GM12878 (cell line): Measurements from ENCODE around the gene KEL. TPM values are rescaled to one million over a fixed set of nuclear protein-coding genes. Genes with fewer than 3 reads are reported as not detected.

Experiments
- ATAC-seq: fragments of 200-7000 bp; cut with Tn5 transposase; 3 replicates; pipeline ENCODE4 v1.9.1; 2020; ENCODE audit warnings: mild to moderate bottlenecking, moderate library complexity
- BruUV-seq: library from RNA; stranded (reverse); fragments of 400-500 nt; replicated peaks from 2 replicates; lab custom pipeline; 2021; lab: Mats Ljungman, UMichigan
- CTCF ChIA-PET: fragments of 300-600 bp; sonication (Branson Sonifier 250); formaldehyde crosslinking; extraction: SDS; loops from one replicate; lab custom pipeline; 2021; ENCODE audit warnings: inconsistent platforms; lab: Yijun Ruan, JAX
- POLR2A ChIA-PET: fragments of 350-600 bp; formaldehyde crosslinking; extraction: SDS; loops from one replicate; lab custom pipeline; 2021; ENCODE audit warnings: inconsistent platforms; lab: Charles Lee
- RAD21 ChIA-PET: fragments of 300-600 bp; sonication (Branson Sonifier 250); formaldehyde crosslinking; loops from one replicate; lab custom pipeline; 2023; ENCODE audit warnings: antibody characterized with exemption; ENCODE audit not compliant: unreplicated experiment; lab: Charles Lee
- SMC1A ChIA-PET: fragments of 300-600 bp; sonication (Branson Sonifier 250); formaldehyde crosslinking; loops from one replicate; lab custom pipeline; 2023; ENCODE audit not compliant: unreplicated experiment, uncharacterized antibody; lab: Charles Lee
- DNase-seq: peaks from one replicate; pipeline ENCODE4 v3.0.0-alpha.2; 2011; ENCODE audit warnings: low read depth, low spot score
- FAIRE-seq: peaks from 3 replicates; lab custom pipeline; 2011; peaks lifted over from hg19 to GRCh38; lab: Jason Lieb, UNC
- H2AFZ ChIP-seq: 2 replicates; pipeline ENCODE4 v1.6.0; 2011; ENCODE audit warnings: low read depth, low read length, control low read depth; ENCODE audit not compliant: control insufficient read depth
- H3K27ac ChIP-seq: 2 replicates; pipeline ENCODE4 v1.5.1; 2011; ENCODE audit warnings: control low read depth; ENCODE audit not compliant: control insufficient read depth, insufficient read depth
- H3K27me3 ChIP-seq, 2 experiments: replicated peaks in 1 of 2; 2 replicates each; pipeline versions ENCODE4 v1.6.0 to v1.6.1; 2011; ENCODE audit warnings: low read length in 1 of 2; ENCODE audit not compliant: control insufficient read depth in 2 of 2, insufficient read depth in 2 of 2
- H3K36me3 ChIP-seq, 2 experiments: 2 replicates each; pipeline ENCODE4 v1.5.1; 2011; ENCODE audit warnings: low read length in 1 of 2; ENCODE audit not compliant: control insufficient read depth in 2 of 2, insufficient read depth in 2 of 2
- H3K4me1 ChIP-seq: 2 replicates; pipeline ENCODE4 v1.6.1; 2011; ENCODE audit warnings: mild to moderate bottlenecking, low read length, moderate library complexity, mixed read lengths; ENCODE audit not compliant: control insufficient read depth, insufficient read depth
- H3K4me2 ChIP-seq: 2 replicates; pipeline ENCODE4 v1.6.0; 2011; ENCODE audit warnings: control low read depth; ENCODE audit not compliant: control insufficient read depth, insufficient read depth
- H3K4me3 ChIP-seq: fragments of 200-600 bp; sonication (generic); 2 replicates; pipeline ENCODE4 v1.5.1; 2016
- H3K79me2 ChIP-seq: 2 replicates; pipeline ENCODE4 v1.6.0; 2011; ENCODE audit warnings: low read length; ENCODE audit not compliant: control insufficient read depth, insufficient read depth
- H3K9ac ChIP-seq: 2 replicates; pipeline ENCODE4 v1.8.0; 2011; ENCODE audit warnings: low read length, control low read depth, mixed read lengths; ENCODE audit not compliant: control insufficient read depth, insufficient read depth
- H3K9me3 ChIP-seq: replicated peaks from 3 replicates; pipeline ENCODE4 v1.5.1; 2011; ENCODE audit warnings: mild to moderate bottlenecking, low read length; ENCODE audit not compliant: control insufficient read depth, insufficient read depth
- H4K20me1 ChIP-seq: 2 replicates; pipeline ENCODE4 v1.6.0; 2011; ENCODE audit not compliant: control insufficient read depth, insufficient read depth
- BRCA1 ChIP-seq: IDR thresholded peaks from 2 replicates; pipeline ENCODE4 v1.6.1; 2011; ENCODE audit warnings: low read depth, low read length, improper control_type of control experiment
- NFIC ChIP-seq: IDR thresholded peaks from 2 replicates; pipeline ENCODE4 v1.6.1; 2012; ENCODE audit warnings: low read depth, mild to moderate bottlenecking, inconsistent platforms, low read length, moderate library complexity
- TCF12 ChIP-seq: IDR thresholded peaks from 2 replicates; pipeline ENCODE4 v1.6.1; 2011; ENCODE audit warnings: low read depth, mild to moderate bottlenecking, low read length
- ZNF622 ChIP-seq: fragments of 450-650 bp; IDR thresholded peaks from 2 replicates; pipeline ENCODE4 v1.6.1; 2017; ENCODE audit warnings: mild to moderate bottlenecking, inconsistent platforms
- WGBS: methylation state at CpG from one replicate; pipeline ENCODE4 v1.1.6; 2016; ENCODE audit warnings: low lambda C conversion rate; ENCODE audit not compliant: insufficient replicate concordance, insufficient coverage; ENCODE audit errors: missing lambda C conversion rate; 5-methylcytosine and 5-hydroxymethylcytosine counted together
- in situ Hi-C: fragments of 300-500 bp; cut with MboI; formaldehyde crosslinking; loops from 9 replicates; pipeline ENCODE4 v1.14.3; 2018; ENCODE audit warnings: mixed read lengths
- intact Hi-C: fragments of 100-400 bp; cut with micrococcal nuclease; formaldehyde crosslinking; loops from one replicate; pipeline ENCODE4 v1.14.2; 2022; ENCODE audit not compliant: unreplicated experiment
- polyA plus RNA-seq, 11 experiments: library from polyadenylated mRNA; depleted of rRNA in 4 of 11; unstranded in 6 of 11; stranded (reverse) in 5 of 11; fragments of >200 nt; fragmentation: Nextera tagmentation in 4 of 11; fragmentation: Illumina TruSeq in 1 of 11; extraction: Ambion mirVana in 4 of 11; extraction: Trizol in 1 of 11; gene quantifications; 1 replicate in 1 of 11; 2 replicates in 10 of 11; pipeline versions ENCODE4 v1.2.1 to v1.2.3, GENCODE V29; 2011 to 2016; ENCODE audit warnings: inconsistent platforms in 2 of 11, missing spikeins in 2 of 11, low read depth in 1 of 11
- total RNA-seq, 4 experiments: library from RNA; depleted of rRNA in 3 of 4; stranded (reverse); fragments of >200 nt in 3 of 4; fragmentation: Illumina TruSeq in 1 of 4; extraction: Trizol in 1 of 4; gene quantifications; 2 replicates each; pipeline versions ENCODE4 v1.2.1 to v1.2.3, GENCODE V29; 2013 to 2021
- TF ChIP-seq, protein P1 (sequence below): IDR thresholded peaks from 2 replicates; pipeline ENCODE4 v1.6.1; 2011; ENCODE audit warnings: low read depth, low read length, improper control_type of control experiment, borderline replicate concordance
- TF ChIP-seq, protein P2 (sequence below): fragments of 450-650 bp; IDR thresholded peaks from 2 replicates; pipeline ENCODE4 v1.6.1; 2017; ENCODE audit warnings: mild to moderate bottlenecking, moderate library complexity

Gene KEL
- total and polyA plus RNA-seq, 10 of the 15 experiments (the other 5 are each of a cell fraction or from before 2014, with no cell fraction given): 0.10 to 0.73 (median 0.23) TPM; not detected in 2

DNA sequence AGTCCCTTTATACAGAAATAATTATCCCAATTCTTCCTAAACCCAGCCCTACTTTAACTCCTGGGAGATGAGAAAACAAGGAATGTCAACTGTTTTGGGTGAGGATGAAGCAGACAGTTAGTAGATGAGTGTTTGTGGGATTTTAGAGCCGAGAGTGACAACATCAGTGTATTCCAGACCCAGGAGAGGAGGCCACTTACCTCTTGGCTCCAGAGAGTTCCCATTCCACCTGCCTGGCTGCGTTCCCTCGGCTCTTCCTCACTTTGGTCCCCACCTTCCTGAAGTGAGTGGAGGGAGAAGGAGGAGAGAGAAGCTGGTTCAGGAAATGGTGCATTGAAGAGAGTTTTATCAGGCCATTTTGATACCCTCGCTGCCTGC lies 579 bp downstream of the KEL start:
- no TSS peak for BruUV-seq
- RAD21 ChIA-PET: interaction anchor here (1.4 kb wide), 1 partner anchor 81 kb away, joined by 4 read pairs; no protein-coding TSS in a partner anchor
- intact Hi-C loops: no loop called here
- in situ Hi-C loops: no loop called here
- Histone ChIP-seq H3K9me3 (no peaks in the 10 kb centered on the region; the same call in 2 of the 3 replicates), H2AFZ (no peak overlapping the region)
- FAIRE-seq: no peak
- no peak for TF ChIP-seq NFIC
- TF ChIP-seq, protein P1, sequence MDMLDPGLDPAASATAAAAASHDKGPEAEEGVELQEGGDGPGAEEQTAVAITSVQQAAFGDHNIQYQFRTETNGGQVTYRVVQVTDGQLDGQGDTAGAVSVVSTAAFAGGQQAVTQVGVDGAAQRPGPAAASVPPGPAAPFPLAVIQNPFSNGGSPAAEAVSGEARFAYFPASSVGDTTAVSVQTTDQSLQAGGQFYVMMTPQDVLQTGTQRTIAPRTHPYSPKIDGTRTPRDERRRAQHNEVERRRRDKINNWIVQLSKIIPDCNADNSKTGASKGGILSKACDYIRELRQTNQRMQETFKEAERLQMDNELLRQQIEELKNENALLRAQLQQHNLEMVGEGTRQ: no peak
- TF ChIP-seq, protein P2, sequence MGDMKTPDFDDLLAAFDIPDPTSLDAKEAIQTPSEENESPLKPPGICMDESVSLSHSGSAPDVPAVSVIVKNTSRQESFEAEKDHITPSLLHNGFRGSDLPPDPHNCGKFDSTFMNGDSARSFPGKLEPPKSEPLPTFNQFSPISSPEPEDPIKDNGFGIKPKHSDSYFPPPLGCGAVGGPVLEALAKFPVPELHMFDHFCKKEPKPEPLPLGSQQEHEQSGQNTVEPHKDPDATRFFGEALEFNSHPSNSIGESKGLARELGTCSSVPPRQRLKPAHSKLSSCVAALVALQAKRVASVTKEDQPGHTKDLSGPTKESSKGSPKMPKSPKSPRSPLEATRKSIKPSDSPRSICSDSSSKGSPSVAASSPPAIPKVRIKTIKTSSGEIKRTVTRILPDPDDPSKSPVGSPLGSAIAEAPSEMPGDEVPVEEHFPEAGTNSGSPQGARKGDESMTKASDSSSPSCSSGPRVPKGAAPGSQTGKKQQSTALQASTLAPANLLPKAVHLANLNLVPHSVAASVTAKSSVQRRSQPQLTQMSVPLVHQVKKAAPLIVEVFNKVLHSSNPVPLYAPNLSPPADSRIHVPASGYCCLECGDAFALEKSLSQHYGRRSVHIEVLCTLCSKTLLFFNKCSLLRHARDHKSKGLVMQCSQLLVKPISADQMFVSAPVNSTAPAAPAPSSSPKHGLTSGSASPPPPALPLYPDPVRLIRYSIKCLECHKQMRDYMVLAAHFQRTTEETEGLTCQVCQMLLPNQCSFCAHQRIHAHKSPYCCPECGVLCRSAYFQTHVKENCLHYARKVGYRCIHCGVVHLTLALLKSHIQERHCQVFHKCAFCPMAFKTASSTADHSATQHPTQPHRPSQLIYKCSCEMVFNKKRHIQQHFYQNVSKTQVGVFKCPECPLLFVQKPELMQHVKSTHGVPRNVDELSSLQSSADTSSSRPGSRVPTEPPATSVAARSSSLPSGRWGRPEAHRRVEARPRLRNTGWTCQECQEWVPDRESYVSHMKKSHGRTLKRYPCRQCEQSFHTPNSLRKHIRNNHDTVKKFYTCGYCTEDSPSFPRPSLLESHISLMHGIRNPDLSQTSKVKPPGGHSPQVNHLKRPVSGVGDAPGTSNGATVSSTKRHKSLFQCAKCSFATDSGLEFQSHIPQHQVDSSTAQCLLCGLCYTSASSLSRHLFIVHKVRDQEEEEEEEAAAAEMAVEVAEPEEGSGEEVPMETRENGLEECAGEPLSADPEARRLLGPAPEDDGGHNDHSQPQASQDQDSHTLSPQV: no peak
- TF ChIP-seq TCF12: no peak
- no peak for TF ChIP-seq BRCA1
- TF ChIP-seq ZNF622: no peak
- TF ChIP-seq, all 136 proteins: peak for 0
- WGBS: 33% methylated on average over 4 of the region's 4 CpGs
- ChIA-PET CTCF (interaction anchor here (0.7 to 1.4 kb wide), 5 partner anchors 8 to 1187 kb away, joined by 3 to 6 read pairs (median 4); no protein-coding TSS in a partner anchor), POLR2A (no interaction called here), SMC1A (interaction anchor here (1.2 kb wide), 2 partner anchors 79 to 80 kb away, joined by 3 read pairs; no protein-coding TSS in a partner anchor)
- Histone ChIP-seq H3K27me3 (no peaks in the 10 kb centered on the region; a peak in 3 of 4 replicates), H3K9ac (no peak overlapping the region), H3K36me3 (no peaks in the 10 kb centered on the region), H3K27ac (no peak overlapping the region), H3K4me2 (no peak overlapping the region), H3K4me1 (no peaks in the 10 kb centered on the region), H3K79me2 (no peaks in the 10 kb centered on the region), H3K4me3 (no peak overlapping the region), H4K20me1 (no peaks in the 10 kb centered on the region)
- no peak for DNase-seq
- no peak for ATAC-seq
